Measurements from ENCODE around the gene CLEC2L. TPM values are rescaled to one million over a fixed set of nuclear protein-coding genes. Genes with fewer than 3 reads are reported as not detected.

CLEC2L gene
- total RNA-seq, 1 experiment from 2014 or later, result not detected

DNA sequence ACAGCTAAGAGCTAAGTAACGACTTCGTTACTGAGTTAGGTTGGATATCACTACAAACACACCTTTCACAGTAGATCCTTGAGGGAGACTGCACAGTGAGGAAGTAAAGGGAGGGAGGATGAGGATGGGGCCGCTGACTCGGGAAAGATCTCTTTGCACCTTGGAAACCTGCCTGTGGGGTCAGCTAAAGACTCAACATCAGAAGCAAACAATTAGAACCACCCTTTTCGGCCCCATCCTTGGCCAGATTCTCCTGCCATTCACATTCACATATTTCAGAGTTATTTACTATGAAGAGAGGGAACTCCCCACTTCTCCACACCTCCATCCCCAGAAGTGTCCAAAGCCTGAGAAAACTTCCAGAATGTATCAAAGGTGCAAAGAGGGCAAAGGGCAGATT is 47.1 kb downstream of the CLEC2L start (continued):
- no peak for TF ChIP-seq ZFX (IDR thresholded peaks at IDR 0.05)

DNA sequence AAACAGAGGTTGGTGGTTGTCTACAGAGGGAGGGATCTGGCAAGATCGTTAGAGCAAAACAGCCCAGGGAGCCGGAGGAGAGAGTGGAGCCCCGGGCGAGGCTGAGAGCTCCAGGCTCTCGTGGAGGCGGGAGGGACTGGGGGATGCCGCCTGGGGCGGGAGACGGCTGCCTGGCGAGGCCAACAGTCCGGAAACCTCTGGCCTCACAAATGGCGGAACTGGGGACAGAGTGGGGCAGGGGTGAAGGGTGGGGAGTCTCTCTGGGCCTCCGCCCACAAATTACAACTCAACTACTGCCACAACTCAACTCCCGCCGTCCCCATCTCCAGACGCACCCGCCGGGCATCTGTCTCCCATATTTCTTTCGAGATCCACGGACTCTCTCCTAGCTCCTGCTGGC is 47.7 kb downstream of the CLEC2L start:
- Histone ChIP-seq H3K4me3 (replicated peaks in 1 of 2; ENCODE audit: low read depth in 1 of 2, low read length in 2 of 2) (no peak overlapping the region), H3K4me2 (ENCODE audit: low read length) (no peak overlapping the region), H3K36me3 (ENCODE audit: control insufficient read depth in 1 of 2, insufficient read depth in 2 of 2, low read length in 2 of 2) (no peaks in the 10 kb centered on the region; a peak in 1 of 4 replicates), H4K20me1 (ENCODE audit: insufficient read depth) (no peaks in the 10 kb centered on the region), H3K4me1 (ENCODE audit: control insufficient read depth in 1 of 2, insufficient read depth in 2 of 2, low read length in 2 of 2) (no peaks in the 10 kb centered on the region), H3K9me3 (ENCODE audit: control insufficient read depth in 1 of 2, insufficient read depth in 1 of 2, low read depth in 1 of 2, low read length in 2 of 2) (no peaks in the 10 kb centered on the region), H3K27ac (ENCODE audit: low read depth, low read length) (no peak overlapping the region), H3K79me2 (ENCODE audit: insufficient read depth, low read length) (no peaks in the 10 kb centered on the region), H3K9me2 (ENCODE audit: insufficient read depth) (no peaks in the 10 kb centered on the region), H3K9ac (ENCODE audit: low read length) (no peak overlapping the region), H2AFZ (ENCODE audit: low read depth, low read length, poor library complexity, severe bottlenecking) (no peak overlapping the region), H3K27me3 (ENCODE audit: insufficient read depth, low read length) (no peaks in the 10 kb centered on the region)
- ChIA-PET POLR2A (no interaction called here), RAD21 (ENCODE audit: low non-redundant PET in 1 of 2, low total read pairs in 2 of 2, uncharacterized antibody in 2 of 2, unreplicated experiment in 2 of 2) (no interaction called here), CTCF (no interaction called here)
- ATAC-seq (no peak), DNase-seq (ENCODE audit: low read depth, low spot score) (no peak)
- intact Hi-C loops (cut with micrococcal nuclease), result no loop called here
- TF ChIP-seq EZH2phosphoT487 (IDR thresholded peaks at IDR 0.05; ENCODE audit: borderline replicate concordance), result no peak
- no peak for TF ChIP-seq SIN3A (IDR thresholded peaks at IDR 0.05; ENCODE audit: low read depth)
- TF ChIP-seq RAD21 (IDR thresholded peaks at IDR 0.05; ENCODE audit: low read depth), result no peak
- no peak for TF ChIP-seq ZBTB33 (IDR thresholded peaks at IDR 0.05; ENCODE audit: extremely low read depth, insufficient replicate concordance, low read length)
- no peak for TF ChIP-seq ZNF274 (IDR thresholded peaks at IDR 0.05; ENCODE audit: low read depth, low read length)
- TF ChIP-seq ZFX (IDR thresholded peaks at IDR 0.05), result no peak
- TF ChIP-seq SRF (IDR thresholded peaks at IDR 0.05; ENCODE audit: low read depth), result no peak
- no peak for TF ChIP-seq CBX3 (IDR thresholded peaks at IDR 0.05; ENCODE audit: low read depth)
- TF ChIP-seq CEBPB (IDR thresholded peaks at IDR 0.05; ENCODE audit: low read depth), result no peak
- BruUV-seq (replicated peaks), result no TSS peak

All from HCT116 (cell line).